GM12891 (cell line): ENCODE measurements around the gene PLSCR3.

Experiments used
- POLR2A ChIP-seq: IDR thresholded peaks from 2 replicates; pipeline ENCODE4 v1.6.1; 2011; ENCODE audit warnings: low read depth, low read length, control low read depth
- SPI1 ChIP-seq: IDR thresholded peaks from 2 replicates; pipeline ENCODE4 v1.6.1; 2011; ENCODE audit warnings: low read depth, low read length, control low read depth
- TAF1 ChIP-seq: IDR thresholded peaks from 2 replicates; pipeline ENCODE4 v1.6.1; 2011; ENCODE audit warnings: low read depth, low read length, control low read depth

DNA sequence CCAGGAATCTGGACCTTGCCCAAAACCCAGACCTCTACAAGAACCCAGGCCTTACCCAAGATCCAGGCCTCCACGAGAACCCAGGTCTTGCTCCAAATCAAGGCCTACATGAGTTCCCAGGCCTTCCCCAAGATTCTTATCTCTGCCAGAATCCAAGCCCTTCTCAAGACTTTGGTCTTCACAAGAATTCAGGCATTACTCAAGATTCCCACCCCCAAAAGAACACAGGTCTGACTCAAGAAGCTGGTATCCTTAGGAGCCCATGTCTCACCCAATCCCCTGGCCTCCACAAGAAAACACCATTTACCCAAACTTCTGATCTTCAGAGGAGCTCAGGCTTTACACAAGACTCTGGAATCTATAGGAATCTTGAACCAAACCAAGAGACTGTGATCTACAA is 36.9 kb upstream of the PLSCR3 start:
- TF ChIP-seq SPI1: no peak
- no peak for TF ChIP-seq TAF1
- TF ChIP-seq POLR2A: no peak
